Measurements from ENCODE around the gene METTL15.

DNA sequence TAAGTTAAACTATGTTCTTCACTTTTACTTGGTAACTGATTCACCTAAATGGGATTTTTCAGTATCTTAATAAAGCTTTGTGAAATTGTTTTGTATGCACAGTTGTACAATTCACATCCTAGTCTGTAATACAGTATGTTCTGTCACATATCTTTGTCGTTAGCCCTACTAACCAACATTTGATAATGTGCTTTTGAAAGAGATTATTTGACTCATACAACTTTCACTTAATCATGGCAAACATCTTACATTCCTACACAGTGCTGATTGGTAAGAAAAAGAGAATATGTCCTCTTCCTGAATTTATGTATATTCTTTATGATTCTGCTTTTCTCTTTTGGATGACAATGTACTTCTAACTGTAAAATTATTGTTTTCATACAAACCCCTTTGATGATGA, 234.5 kb downstream of the METTL15 start:
- no peak for TF ChIP-seq POLR2A (IDR thresholded peaks at IDR 0.05)
- TF ChIP-seq, protein P1, sequence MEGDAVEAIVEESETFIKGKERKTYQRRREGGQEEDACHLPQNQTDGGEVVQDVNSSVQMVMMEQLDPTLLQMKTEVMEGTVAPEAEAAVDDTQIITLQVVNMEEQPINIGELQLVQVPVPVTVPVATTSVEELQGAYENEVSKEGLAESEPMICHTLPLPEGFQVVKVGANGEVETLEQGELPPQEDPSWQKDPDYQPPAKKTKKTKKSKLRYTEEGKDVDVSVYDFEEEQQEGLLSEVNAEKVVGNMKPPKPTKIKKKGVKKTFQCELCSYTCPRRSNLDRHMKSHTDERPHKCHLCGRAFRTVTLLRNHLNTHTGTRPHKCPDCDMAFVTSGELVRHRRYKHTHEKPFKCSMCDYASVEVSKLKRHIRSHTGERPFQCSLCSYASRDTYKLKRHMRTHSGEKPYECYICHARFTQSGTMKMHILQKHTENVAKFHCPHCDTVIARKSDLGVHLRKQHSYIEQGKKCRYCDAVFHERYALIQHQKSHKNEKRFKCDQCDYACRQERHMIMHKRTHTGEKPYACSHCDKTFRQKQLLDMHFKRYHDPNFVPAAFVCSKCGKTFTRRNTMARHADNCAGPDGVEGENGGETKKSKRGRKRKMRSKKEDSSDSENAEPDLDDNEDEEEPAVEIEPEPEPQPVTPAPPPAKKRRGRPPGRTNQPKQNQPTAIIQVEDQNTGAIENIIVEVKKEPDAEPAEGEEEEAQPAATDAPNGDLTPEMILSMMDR (IDR thresholded peaks at IDR 0.05), result no peak

Data from ovary (tissue), 3 donors.